Panc1 (cell line): Measurements from ENCODE around the gene SMC6. TPM values are rescaled to one million over a fixed set of nuclear protein-coding genes. Genes with fewer than 3 reads are reported as not detected.

Experiments
- ATAC-seq: fragments of 200-7000 bp; cut with Tn5 transposase; 2 replicates; pipeline ENCODE4 v1.9.1; 2020; ENCODE audit warnings: mild to moderate bottlenecking, moderate library complexity
- BruUV-seq: library from RNA; stranded (reverse); fragments of 400-500 nt; replicated peaks from 2 replicates; lab custom pipeline; 2021; lab: Mats Ljungman, UMichigan
- CTCF ChIA-PET: fragments of 300-600 bp; sonication (Branson Sonifier 250); formaldehyde crosslinking; loops from one replicate; lab custom pipeline; 2022; ENCODE audit warnings: antibody characterized with exemption; lab: Charles Lee
- POLR2A ChIA-PET: fragments of 300-600 bp; sonication (Branson Sonifier 250); formaldehyde crosslinking; loops from one replicate; lab custom pipeline; 2022; ENCODE audit warnings: antibody characterized with exemption; lab: Charles Lee
- DNase-seq: peaks from one replicate; pipeline ENCODE4 v3.0.0-alpha.2; 2010; ENCODE audit warnings: low read depth, low spot score
- H3K27ac ChIP-seq: 2 replicates; pipeline ENCODE4 v1.5.1; 2011; ENCODE audit warnings: mild to moderate bottlenecking, low read length, inconsistent platforms
- H3K27me3 ChIP-seq: fragments of 200-500 bp; sonication (Bioruptor generic); 2 replicates; pipeline ENCODE4 v1.6.0; 2014; ENCODE audit warnings: low read length, inconsistent platforms; ENCODE audit not compliant: control insufficient read depth, insufficient read depth
- H3K36me3 ChIP-seq: fragments of 200-500 bp; sonication (Bioruptor generic); 2 replicates; pipeline ENCODE4 v1.5.1; 2014; ENCODE audit warnings: inconsistent platforms, mild to moderate bottlenecking, low read length, moderate library complexity; ENCODE audit not compliant: control insufficient read depth, insufficient read depth
- H3K4me1 ChIP-seq: 2 replicates; pipeline ENCODE4 v1.5.1; 2011; ENCODE audit warnings: inconsistent platforms, mild to moderate bottlenecking, low read length, moderate library complexity; ENCODE audit not compliant: control insufficient read depth, insufficient read depth
- H3K4me3 ChIP-seq, 2 experiments: 2 replicates each; pipeline ENCODE4 v1.5.1; 2011 to 2012; ENCODE audit warnings: low read depth in 2 of 2, low read length in 2 of 2, mild to moderate bottlenecking in 2 of 2, inconsistent platforms in 1 of 2, moderate library complexity in 1 of 2
- H3K9me3 ChIP-seq: fragments of 200-500 bp; sonication (Bioruptor generic); 2 replicates; pipeline ENCODE4 v1.5.1; 2014; ENCODE audit warnings: low read depth, mild to moderate bottlenecking, inconsistent platforms, low read length, moderate library complexity; ENCODE audit not compliant: control insufficient read depth, insufficient read depth
- CTCF ChIP-seq: fragments of 450-650 bp; IDR thresholded peaks from 2 replicates; pipeline ENCODE4 v1.5.1; 2017; ENCODE audit warnings: mild to moderate bottlenecking
- POLR2AphosphoS5 ChIP-seq: IDR thresholded peaks from 2 replicates; pipeline ENCODE4 v1.6.1; 2012; ENCODE audit warnings: mild to moderate bottlenecking, low read depth, low read length, moderate library complexity
- REST ChIP-seq, 2 experiments: IDR thresholded peaks; 2 replicates each; pipeline ENCODE4 v1.6.1; 2011 to 2012; ENCODE audit warnings: low read depth in 2 of 2, control low read depth in 1 of 2, low read length in 1 of 2, mild to moderate bottlenecking in 1 of 2, moderate library complexity in 1 of 2; ENCODE audit not compliant: insufficient read depth in 1 of 2
- SIN3A ChIP-seq: IDR thresholded peaks from 2 replicates; pipeline ENCODE4 v1.6.1; 2012; ENCODE audit warnings: low read depth, mild to moderate bottlenecking, low read length, moderate library complexity, borderline replicate concordance; ENCODE audit not compliant: insufficient read depth
- TCF7L2 ChIP-seq: IDR thresholded peaks from 2 replicates; pipeline ENCODE4 v1.6.1; 2011; ENCODE audit warnings: mild to moderate bottlenecking, low read depth, low read length, inconsistent platforms
- in situ Hi-C: cut with HindIII; loops from 2 replicates; pipeline ENCODE4 v1.10.0; 2016; ENCODE audit warnings: low sequenced_read_pairs, low pct_unique_long_range_greater_than_20kb
- intact Hi-C: fragments of 100-400 bp; cut with micrococcal nuclease; formaldehyde crosslinking; loops from one replicate; pipeline ENCODE4 v1.10.0; 2022; ENCODE audit not compliant: unreplicated experiment
- total RNA-seq: library from RNA; stranded (reverse); gene quantifications from one replicate; pipeline ENCODE4 v1.2.1, GENCODE V29; 2021; ENCODE audit not compliant: unreplicated experiment

Gene SMC6
- total RNA-seq, 1 experiment from 2014 or later = 43.8 TPM

GRCh38 chr2:17718689-17719088, 34.9 kb downstream of the SMC6 start:
- ATAC-seq (no peak), DNase-seq (no peak)
- CTCF ChIA-PET = no interaction called here
- Histone ChIP-seq H3K9me3 (no peaks in the 10 kb centered on the region), H3K27me3 (no peaks in the 10 kb centered on the region), H3K36me3 (peaks cover 46% of the 10 kb centered on the region), H3K27ac (no peak overlapping the region), H3K4me1 (no peaks in the 10 kb centered on the region), H3K4me3 (no peak overlapping the region)
- in situ Hi-C loops = no loop called here
- intact Hi-C loops = no loop called here
- TF ChIP-seq POLR2AphosphoS5 (no peak), CTCF (no peak), TCF7L2 (no peak)
- no TSS peak for BruUV-seq
- POLR2A ChIA-PET = no interaction called here

DNA sequence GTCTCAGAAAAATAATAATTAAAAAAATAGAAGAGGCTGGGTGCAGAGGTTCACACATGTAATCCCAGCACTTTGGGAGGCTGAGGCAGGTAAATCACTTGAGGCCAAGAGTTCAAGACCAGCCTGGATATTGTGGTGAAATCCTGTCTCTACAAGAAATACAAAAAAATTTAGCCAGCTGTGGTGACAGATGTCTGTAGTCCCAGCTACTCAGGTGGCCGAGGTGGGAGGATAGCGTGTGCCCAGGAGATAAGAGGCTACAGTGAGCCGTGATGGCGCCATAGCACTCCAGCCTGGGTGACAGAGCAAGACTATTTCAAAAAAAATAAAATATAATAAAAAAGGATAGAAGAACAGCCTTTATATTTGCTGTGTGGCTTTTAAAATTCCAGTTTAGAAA, 35.9 kb downstream of the SMC6 start:
- ChIA-PET POLR2A (no interaction called here), CTCF (no interaction called here)
- no peak for ATAC-seq
- BruUV-seq = no TSS peak
- no peak overlapping the region for H3K4me3 ChIP-seq
- no peaks in the 10 kb centered on the region for H3K4me1 ChIP-seq
- intact Hi-C loops (no loop called here), in situ Hi-C loops (no loop called here)
- no peak overlapping the region for H3K27ac ChIP-seq
- H3K27me3 ChIP-seq = no peaks in the 10 kb centered on the region
- no peak for DNase-seq
- TF ChIP-seq SIN3A (no peak), POLR2AphosphoS5 (no peak), REST (IDR thresholded peaks at IDR 0.05; ENCODE audit: insufficient read depth in 1 of 2, low read depth in 2 of 2, low read length in 1 of 2) (no peak), TCF7L2 (no peak), CTCF (no peak)
- H3K36me3 ChIP-seq = peaks cover 48% of the 10 kb centered on the region
- H3K9me3 ChIP-seq = no peaks in the 10 kb centered on the region

- POLR2A ChIA-PET = no interaction called here
- ATAC-seq (no peak), DNase-seq (no peak)
- CTCF ChIA-PET = no interaction called here
- H3K9me3 ChIP-seq = no peaks in the 10 kb centered on the region
- no TSS peak for BruUV-seq
- peaks cover 51% of the 10 kb centered on the region for H3K36me3 ChIP-seq
- intact Hi-C loops (no loop called here), in situ Hi-C loops (no loop called here)
- H3K27ac ChIP-seq = no peak overlapping the region
- TF ChIP-seq TCF7L2 (no peak), POLR2AphosphoS5 (no peak), CTCF (no peak), REST (IDR thresholded peaks at IDR 0.05; ENCODE audit: insufficient read depth in 1 of 2, low read depth in 2 of 2, low read length in 1 of 2) (no peak), SIN3A (no peak)
- H3K27me3 ChIP-seq = no peaks in the 10 kb centered on the region
- no peak overlapping the region for H3K4me3 ChIP-seq
- H3K4me1 ChIP-seq = no peaks in the 10 kb centered on the region
These were observed 40.3 kb downstream of the SMC6 start for GRCh38 chr2:17713291-17713690.
